B cell (primary cell): ENCODE data around the gene SLC10A2.

Experiments
- CTCF ChIP-seq: fragments of 200-600 bp; IDR thresholded peaks from one replicate; pipeline ENCODE4 v1.8.0; 2022; ENCODE audit warnings: antibody characterized with exemption, mild to moderate bottlenecking
- EZH2 ChIP-seq: IDR thresholded peaks from 2 replicates; pipeline ENCODE4 v1.6.1; 2012; ENCODE audit warnings: borderline replicate concordance, low read depth, mild to moderate bottlenecking, moderate library complexity, low read length; ENCODE audit not compliant: insufficient read depth, poor library complexity, severe bottlenecking

- no peak for TF ChIP-seq CTCF
- no peak for TF ChIP-seq EZH2
These were observed 11.1 kb downstream of the SLC10A2 start for GRCh38 chr13:103055166-103055565.
